Measurements from ENCODE around the gene ZNF579.
"Not testable (repeated sequence)": the region's sequence is repeated elsewhere in the genome, so short reads cannot be mapped to it uniquely, and the experiment has no call there.

Gene ZNF579

DNA sequence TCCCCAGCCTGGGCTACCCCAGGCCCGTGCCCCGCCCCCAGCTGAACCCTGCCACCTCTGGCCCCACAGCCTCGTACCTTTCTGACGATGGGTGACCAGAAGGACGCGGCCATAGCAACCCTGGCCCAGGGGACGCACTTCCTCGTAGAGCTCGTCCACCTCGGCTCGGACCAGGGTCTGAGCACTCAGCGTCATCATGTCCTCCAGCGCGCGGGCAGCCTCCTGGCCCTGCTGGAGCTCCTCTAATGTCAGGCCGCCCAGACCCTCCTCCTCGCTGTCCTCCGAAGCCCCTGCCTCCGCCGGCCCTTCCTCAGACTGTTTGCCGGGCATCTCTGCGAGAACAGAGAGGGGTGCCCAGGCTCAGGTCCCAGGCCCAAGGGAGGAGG lies 44.7 kb downstream of the ZNF579 start:
- TF ChIP-seq JUND (IDR thresholded peaks at IDR 0.05; ENCODE audit: low read depth) = no peak
- DNase-seq (ENCODE audit: low read depth in 1 of 2, low spot score in 1 of 2) = no peak
- in situ Hi-C loops (cut with HindIII; ENCODE audit: low pct_unique_long_range_greater_than_20kb, low sequenced_read_pairs) = no loop called here

DNA sequence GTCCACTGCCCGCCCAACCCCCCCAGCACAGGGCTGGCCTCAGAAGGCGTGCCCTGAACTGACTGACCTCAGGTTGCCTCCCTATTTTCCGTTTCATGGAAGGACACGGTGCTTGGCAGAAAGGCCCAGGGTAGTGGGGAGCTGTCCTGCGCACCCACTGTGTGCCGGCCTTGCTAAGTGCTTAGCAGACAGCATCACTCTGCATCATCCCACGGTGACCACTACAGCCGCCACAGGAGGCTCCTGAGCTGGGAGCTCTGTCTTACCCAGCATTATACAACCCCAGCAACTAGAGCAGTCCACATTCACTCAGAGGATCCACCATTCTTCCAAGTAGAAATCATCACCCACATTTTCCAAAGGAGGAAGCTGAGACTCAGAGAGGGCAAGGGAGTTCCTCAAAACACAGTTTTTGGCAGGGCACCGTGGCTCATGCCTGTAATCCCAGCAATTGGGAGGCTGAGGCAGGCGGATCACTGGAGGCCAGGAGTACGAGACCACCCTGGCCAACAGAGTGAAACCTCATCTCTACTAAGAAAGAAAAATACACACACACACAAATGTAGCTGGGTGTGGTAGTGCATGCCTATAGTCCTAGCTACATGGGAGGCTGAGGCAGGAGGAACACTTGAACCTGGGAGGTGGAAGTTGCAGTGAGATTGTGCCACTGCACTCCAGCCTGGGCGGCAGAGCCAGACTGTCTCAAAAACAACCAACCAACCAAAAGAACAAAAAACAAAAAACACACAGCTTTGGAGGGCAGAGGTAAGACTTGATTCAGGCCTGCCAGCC lies 45.3 kb downstream of the ZNF579 start:
- in situ Hi-C loops (cut with HindIII; ENCODE audit: low pct_unique_long_range_greater_than_20kb, low sequenced_read_pairs) = no loop called here
- no peak for DNase-seq (ENCODE audit: low read depth in 1 of 2, low spot score in 1 of 2)
- no peak for TF ChIP-seq JUND (IDR thresholded peaks at IDR 0.05; ENCODE audit: low read depth)

DNA sequence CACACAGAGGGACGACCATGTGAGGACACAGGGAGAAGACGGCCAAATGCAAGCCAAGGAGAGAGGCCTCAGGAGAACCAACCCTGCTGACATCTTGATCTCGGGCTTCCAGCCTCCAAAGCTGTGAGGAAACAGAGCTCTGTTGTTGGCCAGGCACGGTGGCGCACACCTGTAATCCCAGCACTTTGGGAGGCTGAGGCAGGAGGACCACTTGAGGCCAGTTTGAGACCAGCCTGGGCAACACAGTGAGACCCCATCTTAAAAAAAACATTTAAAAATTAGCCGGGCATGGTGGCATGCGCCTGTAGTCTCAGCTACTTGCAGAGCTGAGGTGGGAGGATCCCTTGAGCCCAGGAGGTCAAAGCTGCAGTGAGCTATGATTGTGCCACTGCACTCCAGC lies 46.4 kb downstream of the ZNF579 start:
- DNase-seq (ENCODE audit: low read depth in 1 of 2, low spot score in 1 of 2); in situ Hi-C loops (cut with HindIII; ENCODE audit: low pct_unique_long_range_greater_than_20kb, low sequenced_read_pairs): not testable (repeated sequence)

DNA sequence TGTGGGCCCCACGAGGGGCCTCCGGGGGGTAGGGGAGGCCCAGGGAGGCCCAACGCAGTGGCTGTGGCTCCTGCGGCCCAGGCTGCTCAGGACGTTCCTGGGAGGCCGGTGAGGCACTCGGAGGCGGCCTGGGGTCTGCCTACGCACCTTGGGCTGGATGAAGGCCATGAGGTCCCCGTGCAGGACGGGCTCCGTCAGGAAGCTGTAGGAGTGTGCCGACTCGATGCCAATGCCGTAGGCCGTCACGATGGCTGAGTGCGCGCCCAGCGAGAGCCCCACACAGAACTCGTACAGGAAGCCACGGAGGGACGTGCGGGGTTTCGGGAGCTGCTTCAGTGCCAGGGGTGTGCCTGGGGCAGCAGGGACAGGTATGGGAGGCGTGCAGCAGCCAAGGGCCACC lies 49.7 kb downstream of the ZNF579 start:
- no peak for TF ChIP-seq JUND (IDR thresholded peaks at IDR 0.05; ENCODE audit: low read depth)
- no peak for DNase-seq (ENCODE audit: low read depth in 1 of 2, low spot score in 1 of 2)

DNA sequence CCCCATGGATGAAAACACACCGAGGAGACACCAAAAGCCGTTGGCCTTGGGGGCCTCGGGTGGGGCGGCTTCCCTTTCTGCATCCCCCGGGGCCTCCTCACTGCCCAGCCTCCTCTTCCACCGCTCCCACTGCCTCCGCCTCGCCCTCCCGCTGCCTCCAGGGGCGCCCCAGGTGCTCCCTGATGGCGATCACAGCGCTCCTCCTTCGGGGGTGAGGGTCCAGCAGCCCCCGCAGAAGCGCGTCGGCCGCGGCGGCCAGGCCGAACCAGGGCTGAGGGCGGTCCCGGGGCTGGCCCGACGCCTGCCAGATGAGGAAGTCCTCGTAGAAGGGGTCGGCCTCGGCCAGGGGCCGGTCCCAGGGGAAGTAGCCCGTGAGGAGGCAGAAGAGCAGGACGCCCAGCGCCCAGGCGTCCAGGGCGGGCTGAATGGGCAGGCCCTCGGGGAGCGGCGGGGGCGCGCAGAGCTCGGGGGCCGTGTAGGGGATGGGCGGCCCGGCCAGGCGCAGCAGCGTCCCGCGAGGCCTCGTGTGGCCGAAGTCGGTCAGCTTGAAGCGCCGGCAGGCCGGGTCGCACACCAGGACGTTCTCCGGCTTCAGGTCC lies 50.9 kb downstream of the ZNF579 start:
- in situ Hi-C loops (cut with HindIII; ENCODE audit: low pct_unique_long_range_greater_than_20kb, low sequenced_read_pairs) = no loop called here
- TF ChIP-seq JUND (IDR thresholded peaks at IDR 0.05; ENCODE audit: low read depth) = no peak
- DNase-seq (ENCODE audit: low read depth in 1 of 2, low spot score in 1 of 2) = no peak

More for the DNA sequence above, 49.7 kb downstream of the ZNF579 start:
- in situ Hi-C loops (cut with HindIII; ENCODE audit: low pct_unique_long_range_greater_than_20kb, low sequenced_read_pairs) = no loop called here

DNA sequence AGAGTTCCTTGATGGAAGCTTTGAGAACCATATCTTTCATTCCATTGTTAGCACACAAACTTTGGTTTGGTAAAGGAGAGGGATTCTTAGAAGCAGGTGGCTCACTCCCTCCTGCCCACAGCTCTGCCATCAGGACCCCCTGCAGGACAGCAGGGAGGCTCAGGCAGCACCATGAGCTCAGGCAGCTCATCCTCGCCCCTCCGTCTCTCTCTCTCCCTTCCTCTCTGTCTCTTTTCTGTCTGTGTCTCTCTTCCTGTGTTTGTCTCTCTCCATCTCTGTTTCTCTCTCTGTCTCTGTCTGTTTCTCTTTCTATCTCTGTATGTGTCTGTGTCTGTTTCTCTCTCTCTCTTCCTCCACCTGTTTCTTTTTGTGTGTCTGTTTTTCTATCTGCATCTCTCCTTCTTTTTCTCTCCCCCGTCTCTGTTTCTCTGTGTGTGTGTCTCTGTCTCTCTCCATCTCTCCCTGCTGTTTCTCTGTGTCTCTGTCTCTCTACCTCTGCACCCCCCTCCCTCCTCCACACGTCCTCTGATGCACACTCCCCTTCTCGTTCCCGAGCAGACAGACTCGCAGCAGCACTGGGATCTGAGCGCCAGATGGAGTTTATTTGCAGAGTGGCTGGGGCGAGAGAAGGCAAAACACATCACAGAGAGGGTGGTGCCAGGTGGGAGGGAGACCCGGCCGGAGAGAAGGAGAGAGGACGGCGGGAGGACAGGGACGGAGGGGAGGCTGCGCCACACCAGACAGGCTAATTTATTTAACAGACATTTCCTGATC lies 52.4 kb downstream of the ZNF579 start:
- no peak for TF ChIP-seq JUND (IDR thresholded peaks at IDR 0.05; ENCODE audit: low read depth)
- in situ Hi-C loops (cut with HindIII; ENCODE audit: low pct_unique_long_range_greater_than_20kb, low sequenced_read_pairs) = no loop called here
- DNase-seq (ENCODE audit: low read depth in 1 of 2, low spot score in 1 of 2) = no peak

DNA sequence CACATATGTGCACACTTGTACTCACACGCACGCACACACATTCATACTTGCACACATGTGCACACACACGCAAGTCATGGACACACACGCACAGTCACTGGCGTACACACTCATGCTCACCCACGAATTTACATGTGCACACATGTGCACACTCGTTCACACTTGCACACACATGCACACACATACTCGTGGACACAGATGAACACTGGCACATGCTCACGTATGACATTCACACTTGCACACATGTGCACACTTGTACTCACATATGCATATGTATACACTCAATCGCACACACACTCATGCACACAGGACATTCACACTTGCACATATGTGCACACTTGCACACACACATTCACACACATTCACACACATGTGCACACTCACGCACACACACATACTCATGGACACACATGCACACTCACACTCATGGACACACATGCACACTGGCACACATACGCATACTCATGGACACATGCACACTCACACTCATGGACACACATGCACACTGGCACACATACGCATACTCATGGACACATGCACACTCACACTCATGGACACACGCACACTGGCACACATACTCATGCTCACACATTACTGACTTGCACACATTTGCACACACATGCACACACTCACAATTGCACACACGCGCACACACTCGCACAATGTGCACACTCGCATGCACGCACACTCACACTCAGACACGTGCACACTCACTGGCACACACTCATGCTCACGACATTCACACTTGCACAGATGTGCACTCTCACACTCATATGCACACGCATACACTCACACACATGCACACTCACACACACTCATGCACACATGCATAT lies 53.2 kb downstream of the ZNF579 start:
- in situ Hi-C loops (cut with HindIII; ENCODE audit: low pct_unique_long_range_greater_than_20kb, low sequenced_read_pairs) = no loop called here
- no peak for TF ChIP-seq JUND (IDR thresholded peaks at IDR 0.05; ENCODE audit: low read depth)

More for the DNA sequence above, 53.2 kb downstream of the ZNF579 start:
- no peak for DNase-seq (ENCODE audit: low read depth in 1 of 2, low spot score in 1 of 2)
